B cell (primary cell): ENCODE measurements around the gene TRIO. TPM values are rescaled to one million over a fixed set of nuclear protein-coding genes. Genes with fewer than 3 reads are reported as not detected.
A peak's percentile ranks its signal among the peaks of the same experiment; 100 is the strongest.

Experiments used
- ATAC-seq: fragments of 200-7000 bp; cut with Tn5 transposase; one replicate; pipeline ENCODE4 v1.10.0; 2021; ENCODE audit warnings: low read depth, mild to moderate bottlenecking, moderate number of reproducible peaks, moderate library complexity
- CTCF ChIA-PET: fragments of 350-600 bp; sonication (Branson Sonifier 250); formaldehyde crosslinking; loops from one replicate; lab custom pipeline; 2021; ENCODE audit warnings: antibody characterized with exemption, inconsistent platforms; lab: Charles Lee
- POLR2A ChIA-PET: fragments of 350-600 bp; sonication (Branson Sonifier 250); formaldehyde crosslinking; loops from one replicate; lab custom pipeline; 2021; ENCODE audit warnings: antibody characterized with exemption; lab: Charles Lee
- DNase-seq: peaks from one replicate; pipeline ENCODE4 v3.0.0; 2013
- H2AFZ ChIP-seq: 2 replicates; pipeline ENCODE4 v1.6.1; 2012; ENCODE audit warnings: mild to moderate bottlenecking, low read depth, low read length; ENCODE audit not compliant: insufficient read depth, poor library complexity, severe bottlenecking
- H3K27ac ChIP-seq, 2 donors: 1 replicate in 1 of 2; 2 replicates in 1 of 2; pipeline ENCODE4 v1.5.1; 2012 to 2013; ENCODE audit warnings: low read length in 2 of 2, mild to moderate bottlenecking in 2 of 2, moderate library complexity in 1 of 2
- H3K27me3 ChIP-seq, 4 experiments: fragments of 200-600 bp in 1 of 4; sonication (generic) in 1 of 4; replicated peaks in 1 of 4; 1 replicate in 2 of 4; 2 replicates in 2 of 4; pipeline versions ENCODE4 v1.6.1 to v1.7.0; 2013 to 2016; ENCODE audit warnings: low read length in 3 of 4, mild to moderate bottlenecking in 2 of 4, mixed read lengths in 1 of 4, moderate library complexity in 1 of 4; ENCODE audit not compliant: insufficient read depth in 4 of 4, control insufficient read depth in 3 of 4; ENCODE audit errors: control extremely low read depth in 1 of 4
- H3K36me3 ChIP-seq, 2 experiments: replicated peaks in 1 of 2; 1 replicate in 1 of 2; 2 replicates in 1 of 2; pipeline versions ENCODE4 v1.6.1 to v1.7.1; 2013; ENCODE audit warnings: low read length in 1 of 2; ENCODE audit not compliant: insufficient read depth in 2 of 2, control insufficient read depth in 1 of 2; ENCODE audit errors: control extremely low read depth in 1 of 2, extremely low read depth in 1 of 2
- H3K4me1 ChIP-seq, 2 donors: fragments of 200-600 bp in 1 of 2; sonication (generic) in 1 of 2; 1 replicate in 1 of 2; 2 replicates in 1 of 2; pipeline versions ENCODE4 v1.5.1 to v1.6.1; 2013 to 2017; ENCODE audit warnings: low read length in 2 of 2; ENCODE audit not compliant: control insufficient read depth in 2 of 2, insufficient read depth in 2 of 2
- H3K4me2 ChIP-seq: replicated peaks from 2 replicates; pipeline ENCODE3; 2012; ENCODE audit warnings: mild to moderate bottlenecking, low read depth, low read length; ENCODE audit not compliant: poor library complexity, severe bottlenecking
- H3K4me3 ChIP-seq, 5 experiments: fragments of 200-600 bp in 1 of 5; sonication (generic) in 1 of 5; 1 replicate in 3 of 5; 2 replicates in 2 of 5; pipeline versions ENCODE4 v1.5.1 to v1.7.0; 2011 to 2016; ENCODE audit warnings: low read length in 4 of 5, mild to moderate bottlenecking in 4 of 5, low read depth in 2 of 5, control low read depth in 1 of 5, moderate library complexity in 1 of 5; ENCODE audit not compliant: insufficient read depth in 1 of 5; ENCODE audit errors: control extremely low read depth in 1 of 5, extremely low read depth in 1 of 5
- H3K79me2 ChIP-seq: fragments of 200-600 bp; sonication (generic); one replicate; pipeline ENCODE4 v1.6.0; 2016; ENCODE audit warnings: low read length; ENCODE audit not compliant: control insufficient read depth, insufficient read depth
- H3K9ac ChIP-seq: fragments of 200-600 bp; sonication (generic); 2 replicates; pipeline ENCODE4 v1.6.1; 2017; ENCODE audit warnings: mild to moderate bottlenecking, low read length, moderate library complexity
- H3K9me3 ChIP-seq, 3 donors: one replicate each; pipeline versions ENCODE4 v1.6.1 to v1.7.1; 2013; ENCODE audit warnings: low read length in 2 of 3; ENCODE audit not compliant: control insufficient read depth in 2 of 3, insufficient read depth in 1 of 3; ENCODE audit errors: control extremely low read depth in 1 of 3
- H4K20me1 ChIP-seq: 2 replicates; pipeline ENCODE4 v1.6.0; 2012; ENCODE audit warnings: mild to moderate bottlenecking, low read length; ENCODE audit not compliant: insufficient read depth, control insufficient read depth, poor library complexity, severe bottlenecking
- H3K27ac Mint-ChIP-seq: one replicate; pipeline ENCODE4 v1.8.0; 2021; ENCODE audit warnings: mixed read lengths
- H3K27me3 Mint-ChIP-seq: one replicate; pipeline ENCODE4 v1.8.0; 2021; ENCODE audit warnings: mixed read lengths
- H3K4me1 Mint-ChIP-seq: one replicate; pipeline ENCODE4 v1.8.0; 2021; ENCODE audit warnings: mixed read lengths
- H3K4me3 Mint-ChIP-seq: one replicate; pipeline ENCODE4 v1.8.0; 2021; ENCODE audit warnings: mixed read lengths
- H3K9me3 Mint-ChIP-seq: one replicate; pipeline ENCODE4 v1.8.0; 2022; ENCODE audit warnings: mixed read lengths; ENCODE audit not compliant: insufficient read depth
- CTCF ChIP-seq: fragments of 200-600 bp; IDR thresholded peaks from one replicate; pipeline ENCODE4 v1.8.0; 2022; ENCODE audit warnings: antibody characterized with exemption, mild to moderate bottlenecking
- EZH2 ChIP-seq: IDR thresholded peaks from 2 replicates; pipeline ENCODE4 v1.6.1; 2012; ENCODE audit warnings: borderline replicate concordance, low read depth, mild to moderate bottlenecking, moderate library complexity, low read length; ENCODE audit not compliant: insufficient read depth, poor library complexity, severe bottlenecking
- WGBS: methylation state at CpG from one replicate; pipeline ENCODE4 v1.1.5; 2013; ENCODE audit warnings: missing lambda C conversion rate; ENCODE audit not compliant: insufficient coverage; 5-methylcytosine and 5-hydroxymethylcytosine counted together
- intact Hi-C: fragments of 100-400 bp; cut with micrococcal nuclease; formaldehyde crosslinking; loops from one replicate; pipeline ENCODE4 v1.10.0; 2022
- polyA plus RNA-seq: library from polyadenylated mRNA; depleted of rRNA; stranded (reverse); fragments of >200 nt; gene quantifications from 2 replicates; pipeline ENCODE4 v1.2.3, GENCODE V29; 2012
- total RNA-seq, 2 donors: library from RNA; stranded (reverse); fragments of 120-200 nt in 1 of 2; gene quantifications; 1 replicate in 1 of 2; 2 replicates in 1 of 2; pipeline versions ENCODE4 v1.2.3 to v1.2.4, GENCODE V29; 2013 to 2022

Gene TRIO
- total and polyA plus RNA-seq, 2 donors (not counting 1 experiment from before 2014, with no cell fraction given): 90.5 to 479 TPM

DNA sequence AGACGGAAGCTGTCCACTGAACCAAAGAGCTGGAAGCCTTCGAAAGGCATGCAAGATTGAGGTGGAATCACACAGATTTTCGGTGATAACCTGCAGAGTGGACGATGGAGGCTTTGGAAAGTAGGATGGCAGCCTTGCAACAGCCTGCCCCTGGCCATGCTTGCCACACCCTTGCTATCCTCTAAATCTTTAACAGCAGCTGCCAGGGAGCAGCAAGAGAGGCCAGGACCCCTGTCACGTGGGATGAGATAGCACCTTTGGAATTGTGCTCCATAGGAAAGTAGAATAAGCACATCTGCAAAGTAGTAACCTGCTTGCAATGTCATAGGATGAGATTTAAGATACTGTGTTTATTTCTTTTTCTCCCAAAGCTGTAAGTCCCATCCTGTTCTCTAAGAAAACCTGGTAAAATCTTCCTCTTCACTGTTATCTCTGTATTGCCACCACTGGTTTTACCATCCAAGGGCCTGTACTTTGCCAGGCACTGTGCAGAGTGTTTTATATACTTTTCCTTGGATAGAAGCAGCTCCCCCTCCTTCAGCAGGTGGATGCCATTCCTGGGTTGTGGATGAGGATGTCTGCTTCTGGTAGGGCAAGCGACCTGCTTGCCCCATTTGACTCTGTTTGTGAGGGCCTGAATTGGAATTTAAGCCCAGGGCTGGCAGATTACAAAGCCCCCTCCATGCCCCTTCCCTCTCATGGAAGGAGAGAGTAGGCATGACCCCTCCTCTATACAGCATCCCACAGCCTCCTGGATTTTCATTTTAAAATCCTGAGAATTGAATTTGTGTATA is 10.1 kb downstream of the TRIO start:
- peaks cover 8% of the 10 kb centered on the region for H4K20me1 ChIP-seq
- H3K4me3 ChIP-seq: no peak overlapping the region
- H3K27me3 Mint-ChIP-seq: no peaks in the 10 kb centered on the region
- DNase-seq: no peak
- peak overlapping the region; percentile 28 for H3K9ac ChIP-seq
- peaks cover 92% of the 10 kb centered on the region for H3K79me2 ChIP-seq
- no peak for TF ChIP-seq CTCF
- no peak for TF ChIP-seq EZH2
- peak overlapping the region; percentile 54 for H2AFZ ChIP-seq
- H3K27ac Mint-ChIP-seq: no peak overlapping the region
- H3K4me1 ChIP-seq: peaks cover 77 to 85% of the 10 kb centered on the region in 2 donors
- peaks cover 48% of the 10 kb centered on the region for H3K4me1 Mint-ChIP-seq
- intact Hi-C loops: no loop called here
- H3K9me3 Mint-ChIP-seq: no peaks in the 10 kb centered on the region
- 100% methylated on average over 4 of the region's 6 CpGs for WGBS
- ChIA-PET POLR2A (interaction anchor here (4.7 kb wide), 1 partner anchor 9 kb away, joined by 53 read pairs; the partner anchor contains the start of gene TRIO), CTCF (interaction anchor here (1.7 to 2.4 kb wide), 2 partner anchors 8 to 56 kb away, joined by 6 to 12 read pairs; no protein-coding TSS in a partner anchor)
- no peak for ATAC-seq
- H3K36me3 ChIP-seq: no peaks in the 10 kb centered on the region
- peak overlapping the region; percentile 83 to 91 for H3K27ac ChIP-seq
- H3K4me2 ChIP-seq: peak overlapping the region; percentile 65
- no peak overlapping the region for H3K4me3 Mint-ChIP-seq
- H3K9me3 ChIP-seq: no peaks in the 10 kb centered on the region
- no peaks in the 10 kb centered on the region for H3K27me3 ChIP-seq
